SH-SY5Y (cell line): Measurements from ENCODE around the gene FBL.

Experiments used
- GATA2 ChIP-seq: IDR thresholded peaks from 2 replicates; pipeline ENCODE4 v1.6.1; 2011; ENCODE audit warnings: mild to moderate bottlenecking, low read depth, low read length
- GATA3 ChIP-seq: IDR thresholded peaks from 2 replicates; pipeline ENCODE4 v1.6.1; 2011; ENCODE audit warnings: low read depth, mild to moderate bottlenecking, low read length, moderate library complexity

GRCh38 chr19:39840492-39840891, 5.7 kb downstream of the FBL start:
- TF ChIP-seq GATA2 (no peak), GATA3 (no peak)
